HepG2 (cell line): ENCODE measurements around the gene GLTPD2. TPM values are rescaled to one million over a fixed set of nuclear protein-coding genes. Genes with fewer than 3 reads are reported as not detected.
A peak's percentile ranks its signal among the peaks of the same experiment; 100 is the strongest.

ENCODE experiments used
- AGO2 ChIP-seq: fragments of 200-400 bp; formaldehyde crosslinking; optimal IDR thresholded peaks from 2 replicates; pipeline ENCODE3; 2017; ENCODE audit warnings: mild to moderate bottlenecking, low read depth, low read length, moderate library complexity
- ASH2L ChIP-seq: fragments of 300-600, 200-600 bp; sonication (generic); IDR thresholded peaks from 2 replicates; pipeline ENCODE4 v1.7.0; 2017; ENCODE audit warnings: low read depth, mild to moderate bottlenecking, moderate library complexity, mixed read lengths, low read length; ENCODE audit not compliant: insufficient read length
- ATAD3A ChIP-seq: sonication (generic); formaldehyde crosslinking; IDR thresholded peaks from 2 replicates; pipeline ENCODE4 v1.4.0; 2020; ENCODE audit warnings: missing genetic modification reagents
- CAMTA2 ChIP-seq: sonication (generic); formaldehyde crosslinking; IDR thresholded peaks from 2 replicates; pipeline ENCODE4 v1.4.0; 2020; ENCODE audit warnings: mild to moderate bottlenecking, missing genetic modification reagents, borderline replicate concordance
- HIVEP1 ChIP-seq: sonication (generic); formaldehyde crosslinking; IDR thresholded peaks from 2 replicates; pipeline ENCODE4 v1.4.0; 2020; ENCODE audit warnings: mild to moderate bottlenecking, missing genetic modification reagents
- HNRNPL ChIP-seq: fragments of 200-400 bp; formaldehyde crosslinking; IDR thresholded peaks from 2 replicates; pipeline ENCODE4 v1.6.1; 2017; ENCODE audit warnings: mild to moderate bottlenecking, low read depth, low read length
- JUN ChIP-seq: sonication (generic); formaldehyde crosslinking; IDR thresholded peaks from 2 replicates; pipeline ENCODE4 v1.4.0; 2020; ENCODE audit warnings: mild to moderate bottlenecking, missing genetic modification reagents
- MAFF ChIP-seq: IDR thresholded peaks from 2 replicates; pipeline ENCODE4 v1.6.1; 2011; ENCODE audit warnings: low read depth, low read length, improper control_type of control experiment
- MTA1 ChIP-seq: sonication (generic); formaldehyde crosslinking; IDR thresholded peaks from 2 replicates; pipeline ENCODE4 v1.4.0; 2020; ENCODE audit warnings: missing genetic modification reagents, mild to moderate bottlenecking, borderline replicate concordance
- PHF5A ChIP-seq: IDR thresholded peaks from one replicate; pipeline ENCODE4 v1.6.1; 2018; ENCODE audit warnings: low read depth, missing genetic modification reagents; ENCODE audit not compliant: unreplicated experiment
- SMARCE1 ChIP-seq: fragments of 450-650 bp; IDR thresholded peaks from 2 replicates; pipeline ENCODE4 v1.6.1; 2017; ENCODE audit warnings: borderline replicate concordance
- SOX6 ChIP-seq, 2 experiments: fragments of 450-650 bp in 1 of 2; sonication (generic) in 1 of 2; formaldehyde crosslinking in 1 of 2; IDR thresholded peaks; 2 replicates each; pipeline versions ENCODE4 v1.4.0 to v1.6.1; 2017 to 2020; ENCODE audit warnings: antibody characterized with exemption in 1 of 2, mild to moderate bottlenecking in 1 of 2, missing genetic modification reagents in 1 of 2
- SP140L ChIP-seq: sonication (generic); formaldehyde crosslinking; IDR thresholded peaks from 2 replicates; pipeline ENCODE4 v1.4.0; 2020; ENCODE audit warnings: missing genetic modification reagents, borderline replicate concordance
- TBX2 ChIP-seq: sonication (generic); formaldehyde crosslinking; IDR thresholded peaks from 2 replicates; pipeline ENCODE4 v1.5.0; 2020; ENCODE audit warnings: missing genetic modification reagents, mild to moderate bottlenecking, borderline replicate concordance
- TFDP1 ChIP-seq: IDR thresholded peaks from 2 replicates; pipeline ENCODE4 v1.6.1; 2016; ENCODE audit warnings: missing compliant biosample characterization, missing genetic modification reagents, borderline replicate concordance
- ZBTB4 ChIP-seq: sonication (generic); formaldehyde crosslinking; IDR thresholded peaks from 2 replicates; pipeline ENCODE4 v1.4.0; 2020; ENCODE audit warnings: missing genetic modification reagents, mild to moderate bottlenecking, borderline replicate concordance
- ZC3H13 ChIP-seq: sonication (generic); formaldehyde crosslinking; IDR thresholded peaks from 2 replicates; pipeline ENCODE4 v1.8.1; 2023; ENCODE audit warnings: mild to moderate bottlenecking, missing genetic modification reagents, moderate library complexity
- ZNF12 ChIP-seq: sonication (generic); formaldehyde crosslinking; IDR thresholded peaks from 2 replicates; pipeline ENCODE4 v1.5.0; 2020; ENCODE audit warnings: missing genetic modification reagents
- ZNF18 ChIP-seq: sonication (generic); formaldehyde crosslinking; IDR thresholded peaks from 2 replicates; pipeline ENCODE4 v1.8.0; 2022; ENCODE audit warnings: mild to moderate bottlenecking, missing genetic modification reagents; ENCODE audit not compliant: insufficient replicate concordance
- ZNF207 ChIP-seq: fragments of 450-650 bp; IDR thresholded peaks from 2 replicates; pipeline ENCODE4 v1.6.1; 2016; ENCODE audit warnings: antibody characterized with exemption, borderline replicate concordance
- ZNF264 ChIP-seq: sonication (generic); formaldehyde crosslinking; IDR thresholded peaks from 2 replicates; pipeline ENCODE4 v1.4.0; 2020; ENCODE audit warnings: missing genetic modification reagents
- ZNF276 ChIP-seq: sonication (generic); formaldehyde crosslinking; IDR thresholded peaks from 2 replicates; pipeline ENCODE4 v1.4.0; 2020; ENCODE audit warnings: mild to moderate bottlenecking, low read depth, missing genetic modification reagents
- ZNF564 ChIP-seq: sonication (generic); formaldehyde crosslinking; IDR thresholded peaks from 2 replicates; pipeline ENCODE4 v1.8.1; 2023; ENCODE audit warnings: mild to moderate bottlenecking, missing genetic modification reagents
- ZNF577 ChIP-seq: sonication (generic); formaldehyde crosslinking; IDR thresholded peaks from 2 replicates; pipeline ENCODE4 v1.4.0; 2020; ENCODE audit warnings: mild to moderate bottlenecking, low read depth, missing genetic modification reagents, borderline replicate concordance
- polyA plus RNA-seq, 8 experiments: library from polyadenylated mRNA; depleted of rRNA in 3 of 8; stranded (reverse) in 7 of 8; unstranded in 1 of 8; fragments of >200 nt; fragmentation: Illumina TruSeq in 4 of 8; extraction: Trizol in 4 of 8; gene quantifications; 2 replicates each; pipeline versions ENCODE4 v1.2.1 to v1.2.3, GENCODE V29; 2011 to 2016; ENCODE audit warnings: low read depth in 4 of 8, missing spikeins in 1 of 8, mixed read lengths in 1 of 8; ENCODE audit not compliant: insufficient read depth in 1 of 8
- total RNA-seq, 5 experiments: library from RNA; depleted of rRNA; stranded (reverse); fragments of >200 nt; fragmentation: Illumina TruSeq; extraction: Trizol; gene quantifications; 2 replicates each; pipeline ENCODE4 v1.2.3, GENCODE V29; 2016; ENCODE audit warnings: low read depth in 1 of 5

GLTPD2 gene
- total and polyA plus RNA-seq, 2 of the 13 experiments (the other 11 are each of a cell fraction or from before 2014, with no cell fraction given): 7.5 to 12.9 TPM

- TF ChIP-seq ZNF564 (CRISPR knock-in tag): no peak
- no peak for TF ChIP-seq ZNF577 (CRISPR knock-in tag)
- TF ChIP-seq TBX2 (CRISPR knock-in tag): 0 out of 2 replicates have a peak, but pooled peaks have one; percentile 26
- no peak for TF ChIP-seq HNRNPL
- no peak for TF ChIP-seq CAMTA2 (CRISPR knock-in tag)
- TF ChIP-seq ZNF207: no peak
- peak; percentile 63 for TF ChIP-seq PHF5A (CRISPR knock-in tag)
- TF ChIP-seq ZNF276 (CRISPR knock-in tag): no peak
- TF ChIP-seq AGO2: no peak
- TF ChIP-seq ZNF18: no peak
- TF ChIP-seq ZBTB4 (CRISPR knock-in tag): no peak
- no peak for TF ChIP-seq SOX6 (IDR thresholded peaks at IDR 0.05)
- peak; percentile 50; the same call in 1 of the 2 replicates for TF ChIP-seq SOX6 (CRISPR knock-in tag; IDR thresholded peaks at IDR 0.05)
- no peak for TF ChIP-seq SMARCE1
- no peak for TF ChIP-seq ATAD3A (CRISPR knock-in tag)
- no peak for TF ChIP-seq ZNF264 (CRISPR knock-in tag)
- TF ChIP-seq JUN (CRISPR knock-in tag): no peak
- TF ChIP-seq ASH2L: no peak
- TF ChIP-seq SP140L (CRISPR knock-in tag): no peak
- TF ChIP-seq ZC3H13 (CRISPR knock-in tag): no peak
- TF ChIP-seq MAFF: no peak
- no peak for TF ChIP-seq MTA1
- TF ChIP-seq HIVEP1 (CRISPR knock-in tag): no peak
- TF ChIP-seq TFDP1 (CRISPR knock-in tag): no peak
- 0 out of 2 replicates have a peak, but pooled peaks have one; percentile 45 for TF ChIP-seq ZNF12 (CRISPR knock-in tag)
Measured at GRCh38 chr17:4751932-4752331, 36.8 kb upstream of the GLTPD2 start (continued).
